OCI-LY7 (cell line): ENCODE data around the gene EXOC3L2. TPM values are rescaled to one million over a fixed set of nuclear protein-coding genes. Genes with fewer than 3 reads are reported as not detected.
A peak's percentile ranks its signal among the peaks of the same experiment; 100 is the strongest.

ENCODE experiments used
- BruUV-seq: library from RNA; stranded (reverse); fragments of 400-500 nt; replicated peaks from 2 replicates; lab custom pipeline; 2021; lab: Mats Ljungman, UMichigan
- CTCF ChIA-PET: fragments of 300-600 bp; sonication (Branson Sonifier 250); formaldehyde crosslinking; loops from one replicate; lab custom pipeline; 2022; ENCODE audit warnings: antibody characterized with exemption; ENCODE audit not compliant: unreplicated experiment; lab: Charles Lee
- POLR2A ChIA-PET: fragments of 300-600 bp; sonication (Branson Sonifier 250); formaldehyde crosslinking; loops from one replicate; lab custom pipeline; 2022; ENCODE audit warnings: antibody characterized with exemption; lab: Charles Lee
- DNase-seq: peaks from one replicate; pipeline ENCODE4 v3.0.0-alpha.2; 2015; ENCODE audit warnings: low spot score
- H2AFZ ChIP-seq: fragments of 200-600 bp; sonication (generic), shearing (Covaris generic); 2 replicates; pipeline ENCODE4 v1.6.1; 2014; ENCODE audit warnings: mild to moderate bottlenecking, antibody characterized with exemption, low read length, moderate library complexity
- H3K27ac ChIP-seq: fragments of 200-600 bp; sonication (generic); 2 replicates; pipeline ENCODE4 v1.5.1; 2014; ENCODE audit warnings: mixed run types, low read depth, mild to moderate bottlenecking, moderate library complexity, low read length, inconsistent platforms; ENCODE audit not compliant: poor library complexity, severe bottlenecking
- H3K36me3 ChIP-seq: fragments of 200-600 bp; sonication (generic); 2 replicates; pipeline ENCODE4 v1.6.1; 2014; ENCODE audit warnings: mild to moderate bottlenecking, antibody characterized with exemption, low read length, moderate library complexity, mixed read lengths; ENCODE audit not compliant: insufficient read depth
- H3K4me1 ChIP-seq: fragments of 200-600 bp; sonication (generic); 2 replicates; pipeline ENCODE4 v1.5.1; 2014; ENCODE audit warnings: mild to moderate bottlenecking, low read length; ENCODE audit not compliant: insufficient read depth, poor library complexity, severe bottlenecking
- H3K4me2 ChIP-seq: fragments of 200-600 bp; sonication (generic); 2 replicates; pipeline ENCODE4 v1.6.1; 2014; ENCODE audit warnings: mild to moderate bottlenecking, low read length
- H3K4me3 ChIP-seq: fragments of 200-600 bp; sonication (generic); 2 replicates; pipeline ENCODE4 v1.5.1; 2014; ENCODE audit warnings: mild to moderate bottlenecking, low read depth, low read length; ENCODE audit not compliant: poor library complexity, severe bottlenecking
- H3K79me2 ChIP-seq: fragments of 200-600 bp; sonication (generic); 2 replicates; pipeline ENCODE4 v1.6.1; 2016; ENCODE audit warnings: low read depth, mild to moderate bottlenecking, low read length, moderate library complexity, mixed read lengths; ENCODE audit not compliant: insufficient read depth
- H3K9me2 ChIP-seq: fragments of 200-600 bp; sonication (generic); 2 replicates; pipeline ENCODE4 v1.6.1; 2016; ENCODE audit warnings: mild to moderate bottlenecking, low read length, mixed read lengths; ENCODE audit not compliant: insufficient read depth
- H3K9me3 ChIP-seq: fragments of 200-600 bp; sonication (generic); 2 replicates; pipeline ENCODE4 v1.6.1; 2014; ENCODE audit warnings: mild to moderate bottlenecking, mixed run types, low read length, mixed read lengths
- H4K20me1 ChIP-seq: fragments of 200-600 bp; sonication (generic); 2 replicates; pipeline ENCODE4 v1.6.1; 2014; ENCODE audit warnings: mild to moderate bottlenecking, antibody characterized with exemption, low read length, moderate library complexity, mixed read lengths; ENCODE audit not compliant: insufficient read depth
- CTCF ChIP-seq: fragments of 200-600 bp; sonication (generic); conservative IDR thresholded peaks from 2 replicates; pipeline ENCODE4 v1.5.1; 2014; ENCODE audit warnings: mild to moderate bottlenecking, antibody characterized with exemption, low read length, moderate library complexity, mixed read lengths
- EZH2phosphoT487 ChIP-seq: fragments of 200-600 bp; sonication (generic); IDR thresholded peaks from 2 replicates; pipeline ENCODE4 v1.6.1; 2018; ENCODE audit warnings: low read depth, borderline replicate concordance, mild to moderate bottlenecking, mixed run types, antibody characterized with exemption, low read length, moderate library complexity, mixed read lengths
- intact Hi-C: fragments of 100-400 bp; cut with micrococcal nuclease; formaldehyde crosslinking; loops from one replicate; pipeline ENCODE4 v1.10.0; 2022; ENCODE audit not compliant: unreplicated experiment
- total RNA-seq, 2 experiments: library from RNA; depleted of rRNA in 1 of 2; stranded (reverse); fragments of >200 nt in 1 of 2; shearing (Covaris generic) in 1 of 2; gene quantifications; 2 replicates each; pipeline ENCODE4 v1.2.3, GENCODE V29; 2014 to 2022

EXOC3L2 gene
- total RNA-seq, 2 experiments from 2014 or later = not detected

- Histone ChIP-seq H3K27ac (no peak overlapping the region), H3K4me3 (no peak overlapping the region), H3K9me3 (no peaks in the 10 kb centered on the region), H3K4me2 (no peak overlapping the region), H3K79me2 (no peaks in the 10 kb centered on the region), H3K4me1 (peaks cover 22% of the 10 kb centered on the region), H3K9me2 (no peaks in the 10 kb centered on the region), H3K36me3 (no peaks in the 10 kb centered on the region), H4K20me1 (no peaks in the 10 kb centered on the region), H2AFZ (no peak overlapping the region)
- POLR2A ChIA-PET = interaction anchor here (0.9 kb wide), 1 partner anchor 373 kb away, joined by 3 read pairs; no protein-coding TSS in a partner anchor
- CTCF ChIA-PET = interaction anchor here (0.5 kb wide), 1 partner anchor 1588 kb away, joined by 4 read pairs; no protein-coding TSS in a partner anchor
- intact Hi-C loops = no loop called here
- DNase-seq = no peak
- no peak for TF ChIP-seq EZH2phosphoT487
- TF ChIP-seq CTCF = no peak
- no TSS peak for BruUV-seq
These were observed 11.6 kb upstream of the EXOC3L2 start for GRCh38 chr19:45256836-45257235.

- Histone ChIP-seq H2AFZ (no peak overlapping the region), H3K9me2 (no peaks in the 10 kb centered on the region), H3K4me1 (peaks cover 22% of the 10 kb centered on the region), H3K4me2 (no peak overlapping the region), H3K9me3 (no peaks in the 10 kb centered on the region), H3K36me3 (no peaks in the 10 kb centered on the region), H3K79me2 (no peaks in the 10 kb centered on the region), H4K20me1 (no peaks in the 10 kb centered on the region), H3K27ac (no peak overlapping the region), H3K4me3 (no peak overlapping the region)
- no TSS peak for BruUV-seq
- POLR2A ChIA-PET = no interaction called here
- DNase-seq = no peak
- no peak for TF ChIP-seq CTCF
- TF ChIP-seq EZH2phosphoT487 = no peak
- CTCF ChIA-PET = no interaction called here
- intact Hi-C loops = no loop called here
These were observed 10.5 kb upstream of the EXOC3L2 start for GRCh38 chr19:45255611-45256157.

- H3K79me2 ChIP-seq = no peaks in the 10 kb centered on the region
- H4K20me1 ChIP-seq = no peaks in the 10 kb centered on the region
- H3K9me3 ChIP-seq = no peaks in the 10 kb centered on the region
- peaks cover 30% of the 10 kb centered on the region for H3K4me1 ChIP-seq
- no peak overlapping the region for H3K27ac ChIP-seq
- intact Hi-C loops = loop anchor here (5.0 kb wide), 1 partner anchor 83 kb away; no protein-coding TSS in a partner anchor
- POLR2A ChIA-PET = no interaction called here
- no TSS peak for BruUV-seq
- no peaks in the 10 kb centered on the region for H3K36me3 ChIP-seq
- TF ChIP-seq EZH2phosphoT487 (no peak), CTCF (peak; percentile 56)
- DNase-seq = no peak
- H3K9me2 ChIP-seq = no peaks in the 10 kb centered on the region
- CTCF ChIA-PET = no interaction called here
- H3K4me2 ChIP-seq = peak overlapping the region; percentile 82; the same call in 1 of the 2 replicates
- no peak overlapping the region for H2AFZ ChIP-seq
- no peak overlapping the region for H3K4me3 ChIP-seq
These were observed 8.9 kb upstream of the EXOC3L2 start for GRCh38 chr19:45254044-45254531.
